Loucy (cell line): ENCODE measurements around the gene RHOT1.
"Not testable (repeated sequence)": the region's sequence is repeated elsewhere in the genome, so short reads cannot be mapped to it uniquely, and the experiment has no call there.

Experiments used
- H2AFZ ChIP-seq: fragments of 200-600 bp; sonication (generic); 2 replicates; pipeline ENCODE4 v1.6.0; 2016; ENCODE audit warnings: antibody characterized with exemption, mild to moderate bottlenecking, low read length, moderate library complexity
- H3F3A ChIP-seq: fragments of 200-600 bp; 2 replicates; pipeline ENCODE4 v1.6.0; 2016; ENCODE audit warnings: antibody characterized with exemption, low read depth, mild to moderate bottlenecking
- H3K27me3 ChIP-seq: fragments of 200-600 bp; sonication (generic); 2 replicates; pipeline ENCODE4 v1.6.1; 2014; ENCODE audit warnings: low read length, mild to moderate bottlenecking; ENCODE audit not compliant: insufficient read depth, poor library complexity, severe bottlenecking
- H3K36me3 ChIP-seq: fragments of 200-600 bp; sonication (generic); 2 replicates; pipeline ENCODE4 v1.6.1; 2016; ENCODE audit warnings: low read length; ENCODE audit not compliant: insufficient read depth
- H3K4me1 ChIP-seq: fragments of 200-600 bp; sonication (generic); 2 replicates; pipeline ENCODE4 v1.5.1; 2014; ENCODE audit warnings: low read length, mild to moderate bottlenecking; ENCODE audit not compliant: insufficient read depth, poor library complexity, severe bottlenecking
- H3K4me2 ChIP-seq: fragments of 200-600 bp; sonication (generic); 2 replicates; pipeline ENCODE4 v1.6.0; 2014; ENCODE audit warnings: antibody characterized with exemption, low read length, low read depth, mild to moderate bottlenecking; ENCODE audit not compliant: poor library complexity, severe bottlenecking
- H3K4me3 ChIP-seq: fragments of 200-600 bp; sonication (generic); 2 replicates; pipeline ENCODE4 v1.5.1; 2014; ENCODE audit warnings: low read length, mild to moderate bottlenecking, mixed read lengths; ENCODE audit not compliant: poor library complexity, severe bottlenecking
- H3K79me2 ChIP-seq: fragments of 200-600 bp; sonication (generic); 2 replicates; pipeline ENCODE4 v1.6.1; 2014; ENCODE audit warnings: low read length; ENCODE audit not compliant: insufficient read depth
- H3K9ac ChIP-seq: fragments of 200-600 bp; sonication (generic); 2 replicates; pipeline ENCODE4 v1.6.0; 2014; ENCODE audit warnings: mild to moderate bottlenecking, low read depth, low read length, moderate library complexity; ENCODE audit not compliant: poor library complexity, severe bottlenecking
- H3K9me2 ChIP-seq: fragments of 200-600 bp; sonication (generic); replicated peaks from 2 replicates; pipeline ENCODE4 v1.6.1; 2016; ENCODE audit warnings: low read depth, low read length, mixed read lengths
- H3K9me3 ChIP-seq: fragments of 200-600 bp; sonication (generic); 2 replicates; pipeline ENCODE4 v1.6.1; 2014; ENCODE audit warnings: mild to moderate bottlenecking, antibody characterized with exemption, low read length, low read depth; ENCODE audit not compliant: insufficient read depth
- H4K20me1 ChIP-seq: fragments of 200-600 bp; sonication (generic); 2 replicates; pipeline ENCODE4 v1.6.0; 2014; ENCODE audit warnings: antibody characterized with exemption, low read length, mild to moderate bottlenecking; ENCODE audit not compliant: insufficient read depth, poor library complexity, severe bottlenecking
- CTCF ChIP-seq: fragments of 200-600 bp; sonication (generic); conservative IDR thresholded peaks from 2 replicates; pipeline ENCODE4 v1.5.1; 2014; ENCODE audit warnings: mild to moderate bottlenecking, antibody characterized with exemption, low read length
- EZH2phosphoT487 ChIP-seq: fragments of 200-600 bp; IDR thresholded peaks from 2 replicates; pipeline ENCODE4 v1.6.1; 2018; ENCODE audit warnings: antibody characterized with exemption, mild to moderate bottlenecking, moderate library complexity, borderline replicate concordance

Gene RHOT1

GRCh38 chr17:32136856-32137255 is 5.4 kb upstream of the RHOT1 start:
- H3K4me2 ChIP-seq, result peak overlapping the region; percentile 47
- no peaks in the 10 kb centered on the region for H3K27me3 ChIP-seq
- no peaks in the 10 kb centered on the region for H3K36me3 ChIP-seq
- H3K79me2 ChIP-seq, result no peaks in the 10 kb centered on the region
- no peaks in the 10 kb centered on the region for H4K20me1 ChIP-seq
- H2AFZ ChIP-seq, result peak overlapping the region; percentile 63
- no peaks in the 10 kb centered on the region for H3K9me3 ChIP-seq
- H3K4me3 ChIP-seq, result no peak overlapping the region
- TF ChIP-seq EZH2phosphoT487 (no peak), CTCF (no peak)
- H3F3A ChIP-seq, result peaks cover 4% of the 10 kb centered on the region; the same call in 1 of the 2 replicates
- H3K9ac ChIP-seq, result no peak overlapping the region
- H3K9me2 ChIP-seq, result no peaks in the 10 kb centered on the region
- peaks cover 19% of the 10 kb centered on the region for H3K4me1 ChIP-seq

GRCh38 chr17:32139504-32139903 is 2.8 kb upstream of the RHOT1 start:
- not testable (repeated sequence) for H3K9me2 ChIP-seq, H3K9ac ChIP-seq, H3K9me3 ChIP-seq, H3K4me3 ChIP-seq, H3K36me3 ChIP-seq, H3K4me2 ChIP-seq, H3F3A ChIP-seq, H2AFZ ChIP-seq, H3K27me3 ChIP-seq
- Histone ChIP-seq H3K79me2 (peaks cover 20% of the 10 kb centered on the region), H3K4me1 (peaks cover 29% of the 10 kb centered on the region), H4K20me1 (peaks cover 11% of the 10 kb centered on the region)

- Histone ChIP-seq H3K79me2 (peaks cover 36% of the 10 kb centered on the region), H3K9me2 (no peaks in the 10 kb centered on the region), H3K4me1 (peaks cover 27% of the 10 kb centered on the region), H3K9me3 (no peaks in the 10 kb centered on the region), H2AFZ (peak overlapping the region; percentile 99), H3K4me3 (peak overlapping the region; percentile 81), H3K4me2 (peak overlapping the region; percentile 94), H3K9ac (peak overlapping the region; percentile 74), H4K20me1 (peaks cover 11% of the 10 kb centered on the region), H3F3A (peaks cover 4% of the 10 kb centered on the region; the same call in 1 of the 2 replicates), H3K36me3 (no peaks in the 10 kb centered on the region), H3K27me3 (no peaks in the 10 kb centered on the region)
- no peak for TF ChIP-seq CTCF
- no peak for TF ChIP-seq EZH2phosphoT487
Measured at GRCh38 chr17:32141258-32141657, 1.0 kb upstream of the RHOT1 start.

GRCh38 chr17:32141679-32142037 is 644 bp upstream of the RHOT1 start:
- Histone ChIP-seq H2AFZ (peak overlapping the region; percentile 99), H3K27me3 (no peaks in the 10 kb centered on the region), H3F3A (peaks cover 4% of the 10 kb centered on the region; the same call in 1 of the 2 replicates), H3K9me2 (no peaks in the 10 kb centered on the region), H3K9ac (peak overlapping the region; percentile 74), H3K4me3 (peak overlapping the region; percentile 81), H3K79me2 (peaks cover 36% of the 10 kb centered on the region), H3K4me1 (peaks cover 23% of the 10 kb centered on the region), H3K9me3 (no peaks in the 10 kb centered on the region), H3K4me2 (peak overlapping the region; percentile 94), H4K20me1 (peaks cover 11% of the 10 kb centered on the region), H3K36me3 (no peaks in the 10 kb centered on the region)
- TF ChIP-seq EZH2phosphoT487 (no peak), CTCF (no peak)
